WTC11 (cell line): ENCODE results near the gene EBI3. TPM values are rescaled to one million over a fixed set of nuclear protein-coding genes. Genes with fewer than 3 reads are reported as not detected.

Source experiments
- ATAC-seq: fragments of 200-7000 bp; cut with Tn5 transposase; 2 replicates; pipeline ENCODE4 v1.10.0; 2021; ENCODE audit warnings: mild to moderate bottlenecking, moderate library complexity
- CTCF ChIA-PET: fragments of 300-600 bp; sonication (Branson Sonifier 250); formaldehyde crosslinking; loops from one replicate; lab custom pipeline; 2021; ENCODE audit warnings: antibody characterized with exemption; lab: Charles Lee
- POLR2A ChIA-PET: fragments of 350-600 bp; sonication (Branson Sonifier 250); formaldehyde crosslinking; loops from one replicate; lab custom pipeline; 2021; ENCODE audit warnings: antibody characterized with exemption; lab: Charles Lee
- DNase-seq: peaks from one replicate; pipeline ENCODE4 v3.0.0; 2021; ENCODE audit warnings: low spot score
- H3K27ac Mint-ChIP-seq: 2 replicates; pipeline ENCODE4 v1.8.0; 2021; ENCODE audit warnings: mixed read lengths
- H3K27me3 Mint-ChIP-seq: 2 replicates; pipeline ENCODE4 v1.8.0; 2021; ENCODE audit warnings: low read depth, mild to moderate bottlenecking, moderate library complexity, mixed read lengths
- H3K36me3 Mint-ChIP-seq: 2 replicates; pipeline ENCODE4 v1.8.0; 2021; ENCODE audit warnings: mixed read lengths
- H3K4me1 Mint-ChIP-seq: 2 replicates; pipeline ENCODE4 v1.8.0; 2022; ENCODE audit warnings: mixed read lengths
- H3K4me3 Mint-ChIP-seq: 2 replicates; pipeline ENCODE4 v1.8.0; 2021; ENCODE audit warnings: mild to moderate bottlenecking, moderate library complexity, mixed read lengths
- H3K9me3 Mint-ChIP-seq: 2 replicates; pipeline ENCODE4 v1.8.0; 2021; ENCODE audit warnings: mixed read lengths
- AFF4 ChIP-seq: sonication (generic); formaldehyde crosslinking; IDR thresholded peaks from 2 replicates; pipeline ENCODE4 v1.8.1; 2023; ENCODE audit warnings: mild to moderate bottlenecking, missing genetic modification reagents, borderline replicate concordance
- CBFB ChIP-seq: sonication (generic); formaldehyde crosslinking; IDR thresholded peaks from 2 replicates; pipeline ENCODE4 v1.8.1; 2022; ENCODE audit warnings: mild to moderate bottlenecking, low read depth, missing genetic modification reagents
- CREB1 ChIP-seq: sonication (generic); formaldehyde crosslinking; IDR thresholded peaks from 2 replicates; pipeline ENCODE4 v1.8.0; 2023; ENCODE audit warnings: mild to moderate bottlenecking, missing genetic modification reagents
- ERG ChIP-seq: fragments of 250-450 bp; sonication (Bioruptor Pico); IDR thresholded peaks from 2 replicates; pipeline ENCODE4 v1.8.0; 2021; ENCODE audit warnings: mild to moderate bottlenecking
- ESRRA ChIP-seq: sonication (generic); formaldehyde crosslinking; IDR thresholded peaks from 2 replicates; pipeline ENCODE4 v1.8.1; 2022; ENCODE audit warnings: mild to moderate bottlenecking, missing genetic modification reagents, borderline replicate concordance
- ETV6 ChIP-seq: sonication (generic); formaldehyde crosslinking; IDR thresholded peaks from 2 replicates; pipeline ENCODE4 v1.8.1; 2022; ENCODE audit warnings: mild to moderate bottlenecking, missing genetic modification reagents
- FOXJ3 ChIP-seq: sonication (generic); formaldehyde crosslinking; IDR thresholded peaks from 2 replicates; pipeline ENCODE4 v1.9.0; 2021; ENCODE audit warnings: missing genetic modification reagents, mild to moderate bottlenecking, borderline replicate concordance
- IRF1 ChIP-seq: sonication (generic); formaldehyde crosslinking; IDR thresholded peaks from 2 replicates; pipeline ENCODE4 v1.8.0; 2023; ENCODE audit warnings: missing genetic modification reagents
- IRF2 ChIP-seq: sonication (generic); formaldehyde crosslinking; IDR thresholded peaks from 2 replicates; pipeline ENCODE4 v1.8.0; 2022; ENCODE audit warnings: low read depth, missing genetic modification reagents, borderline replicate concordance
- JAZF1 ChIP-seq: fragments of 250-450 bp; sonication (Bioruptor Pico); IDR thresholded peaks from 2 replicates; pipeline ENCODE4 v1.9.0; 2021; ENCODE audit warnings: moderate library complexity, mild to moderate bottlenecking, inconsistent platforms
- NFYB ChIP-seq: sonication (generic); formaldehyde crosslinking; conservative IDR thresholded peaks from 2 replicates; pipeline ENCODE4 v1.8.0; 2022; ENCODE audit warnings: low read depth, missing genetic modification reagents
- NR1H2 ChIP-seq: sonication (generic); formaldehyde crosslinking; IDR thresholded peaks from 2 replicates; pipeline ENCODE4 v1.9.0; 2021; ENCODE audit warnings: mild to moderate bottlenecking, moderate library complexity, missing genetic modification reagents
- NR2C2 ChIP-seq: sonication (generic); formaldehyde crosslinking; IDR thresholded peaks from 2 replicates; pipeline ENCODE4 v1.8.0; 2022; ENCODE audit warnings: mild to moderate bottlenecking, missing genetic modification reagents
- NR3C1 ChIP-seq: sonication (generic); formaldehyde crosslinking; conservative IDR thresholded peaks from 2 replicates; pipeline ENCODE4 v1.8.1; 2023; ENCODE audit warnings: low read depth, mild to moderate bottlenecking, missing genetic modification reagents
- OVOL2 ChIP-seq: fragments of 250-450 bp; sonication (Bioruptor Pico); IDR thresholded peaks from 2 replicates; pipeline ENCODE4 v1.9.0; 2021; ENCODE audit warnings: mild to moderate bottlenecking, borderline replicate concordance
- SMAD3 ChIP-seq: sonication (generic); formaldehyde crosslinking; IDR thresholded peaks from 2 replicates; pipeline ENCODE4 v1.8.0; 2022; ENCODE audit warnings: missing genetic modification reagents, mild to moderate bottlenecking, borderline replicate concordance
- SOX15 ChIP-seq: fragments of 250-450 bp; sonication (Bioruptor Pico); IDR thresholded peaks from 2 replicates; pipeline ENCODE4 v1.9.0; 2021; ENCODE audit warnings: mild to moderate bottlenecking
- SP1 ChIP-seq: sonication (generic); formaldehyde crosslinking; conservative IDR thresholded peaks from 2 replicates; pipeline ENCODE4 v1.8.1; 2022; ENCODE audit warnings: missing genetic modification reagents
- ZBTB21 ChIP-seq: sonication (generic); formaldehyde crosslinking; IDR thresholded peaks from 2 replicates; pipeline ENCODE4 v1.8.1; 2023; ENCODE audit warnings: mild to moderate bottlenecking, missing genetic modification reagents, borderline replicate concordance
- ZBTB43 ChIP-seq: sonication (generic); formaldehyde crosslinking; IDR thresholded peaks from 2 replicates; pipeline ENCODE4 v1.8.1; 2023; ENCODE audit warnings: mild to moderate bottlenecking, missing genetic modification reagents
- ZMAT4 ChIP-seq: fragments of 250-450 bp; sonication (Bioruptor Pico); IDR thresholded peaks from 2 replicates; pipeline ENCODE4 v1.9.0; 2021; ENCODE audit warnings: mild to moderate bottlenecking
- ZNF232 ChIP-seq: sonication (generic); formaldehyde crosslinking; IDR thresholded peaks from 2 replicates; pipeline ENCODE4 v1.8.0; 2022; ENCODE audit warnings: mild to moderate bottlenecking, missing genetic modification reagents
- ZNF317 ChIP-seq: sonication (generic); formaldehyde crosslinking; IDR thresholded peaks from 2 replicates; pipeline ENCODE4 v1.8.1; 2023; ENCODE audit warnings: low read depth, mild to moderate bottlenecking, moderate library complexity, missing genetic modification reagents, borderline replicate concordance
- ZNF396 ChIP-seq: fragments of 250-450 bp; sonication (Bioruptor Pico); IDR thresholded peaks from 2 replicates; pipeline ENCODE4 v1.8.0; 2021; ENCODE audit warnings: mild to moderate bottlenecking, moderate library complexity, borderline replicate concordance
- ZNF512 ChIP-seq: sonication (generic); formaldehyde crosslinking; IDR thresholded peaks from 2 replicates; pipeline ENCODE4 v1.8.1; 2022; ENCODE audit warnings: missing genetic modification reagents, borderline replicate concordance
- ZNF671 ChIP-seq: fragments of 250-450 bp; sonication (Bioruptor Pico); IDR thresholded peaks from 2 replicates; pipeline ENCODE4 v1.8.0; 2021; ENCODE audit warnings: mild to moderate bottlenecking
- total RNA-seq: library from RNA; stranded (reverse); gene quantifications from 3 replicates; pipeline ENCODE4 v1.2.3, GENCODE V29; 2021

EBI3 gene
- total RNA-seq, 1 experiment from 2014 or later: 0.81 TPM

GRCh38 chr19:4234142-4234861, 5.0 kb downstream of the EBI3 start:
- TF ChIP-seq IRF2: no peak
- TF ChIP-seq ZNF232: no peak
- TF ChIP-seq IRF1 (CRISPR knock-in tag): no peak
- TF ChIP-seq ESRRA (CRISPR knock-in tag): no peak
- no peak for TF ChIP-seq FOXJ3
- TF ChIP-seq CBFB: no peak
- no peak for TF ChIP-seq OVOL2 (CRISPR knock-in tag)
- no peak for TF ChIP-seq SOX15
- no peak for TF ChIP-seq AFF4 (CRISPR knock-in tag)
- no peak for TF ChIP-seq ZBTB43 (CRISPR knock-in tag)
- no peak for TF ChIP-seq ZNF317 (CRISPR knock-in tag)
- TF ChIP-seq ZBTB21 (CRISPR knock-in tag): no peak
- TF ChIP-seq NR3C1: no peak
- TF ChIP-seq SP1 (CRISPR knock-in tag): no peak
- no peak for TF ChIP-seq ERG (CRISPR knock-in tag)
- no peak for TF ChIP-seq ZNF396 (CRISPR knock-in tag)
- no peak for TF ChIP-seq NR2C2
- TF ChIP-seq, all 79 proteins: peak for 0

GRCh38 chr19:4234862-4235201, 5.5 kb downstream of the EBI3 start:
- H3K36me3 Mint-ChIP-seq: no peaks in the 10 kb centered on the region
- no peak for DNase-seq
- H3K4me1 Mint-ChIP-seq: no peaks in the 10 kb centered on the region
- H3K4me3 Mint-ChIP-seq: no peak overlapping the region
- no peaks in the 10 kb centered on the region for H3K9me3 Mint-ChIP-seq
- POLR2A ChIA-PET: interaction anchor here (0.6 kb wide), 1 partner anchor 299 kb away, joined by 3 read pairs; no protein-coding TSS in a partner anchor
- CTCF ChIA-PET: interaction anchor here (0.5 to 2.7 kb wide), 4 partner anchors 12 to 153 kb away, joined by 3 to 14 read pairs (median 5); partner anchors contain the start of gene YJU2
- no peak for ATAC-seq
- H3K27me3 Mint-ChIP-seq: no peaks in the 10 kb centered on the region; the same call in 1 of the 2 replicates
- H3K27ac Mint-ChIP-seq: no peak overlapping the region
- TF ChIP-seq NR2C2 (no peak), ZNF671 (CRISPR knock-in tag) (no peak), CREB1 (CRISPR knock-in tag) (no peak), NR1H2 (CRISPR knock-in tag) (no peak), JAZF1 (CRISPR knock-in tag) (no peak), SMAD3 (CRISPR knock-in tag) (no peak), ETV6 (CRISPR knock-in tag) (no peak), ZBTB43 (CRISPR knock-in tag) (no peak), OVOL2 (CRISPR knock-in tag) (no peak), ZMAT4 (CRISPR knock-in tag) (no peak), ZNF512 (CRISPR knock-in tag) (no peak), NFYB (CRISPR knock-in tag) (no peak)

More at GRCh38 chr19:4234142-4234861, 5.0 kb downstream of the EBI3 start:
- Mint-ChIP-seq H3K27ac (no peak overlapping the region), H3K4me3 (no peak overlapping the region), H3K4me1 (no peaks in the 10 kb centered on the region), H3K27me3 (no peaks in the 10 kb centered on the region; the same call in 1 of the 2 replicates), H3K9me3 (no peaks in the 10 kb centered on the region), H3K36me3 (no peaks in the 10 kb centered on the region)
- DNase-seq (no peak), ATAC-seq (no peak)
- POLR2A ChIA-PET: no interaction called here
- CTCF ChIA-PET: interaction anchor here (0.5 to 2.7 kb wide), 7 partner anchors 13 to 152 kb away, joined by 3 to 14 read pairs (median 5); partner anchors contain the start of gene YJU2
